ENCODE measurements around the gene MYH13.

The MYH13 gene

GRCh38 chr17:10313037-10313672 lies 59.7 kb downstream of the MYH13 start:
- DNase-seq (ENCODE audit: low read depth), result no peak
- TF ChIP-seq MYC (IDR thresholded peaks at IDR 0.05; ENCODE audit: low read depth, low read length) (no peak), CTCF (IDR thresholded peaks at IDR 0.05; ENCODE audit: low read depth, low read length) (peak; percentile 15), MAX (IDR thresholded peaks at IDR 0.05; ENCODE audit: low read depth, low read length) (no peak), POLR2A (IDR thresholded peaks at IDR 0.05; ENCODE audit: extremely low read depth, insufficient read length) (no peak)
- no peak overlapping the region for H3K4me3 ChIP-seq (ENCODE audit: low read depth, low read length)

DNA sequence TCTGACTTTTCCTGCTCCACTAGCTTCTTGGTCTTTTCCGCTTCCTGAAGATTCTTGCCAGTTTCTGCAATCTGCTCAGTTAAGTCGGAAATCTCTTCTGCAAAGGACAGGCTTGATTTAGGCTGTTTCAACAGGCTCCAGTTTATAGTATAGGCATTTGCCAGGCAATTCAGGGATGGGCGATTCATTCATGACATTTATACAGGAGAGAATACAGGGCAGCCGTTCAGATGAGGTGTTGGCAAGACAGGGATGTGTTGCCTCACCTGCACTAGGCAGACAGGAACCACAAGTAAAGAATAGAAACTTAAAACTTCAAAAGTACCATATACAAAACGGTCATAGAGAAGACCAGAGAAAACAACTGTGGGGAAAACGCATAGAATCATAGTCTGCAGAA lies 61.7 kb downstream of the MYH13 start:
- no peak overlapping the region for H3K4me3 ChIP-seq (ENCODE audit: low read depth, low read length)
- TF ChIP-seq CTCF (IDR thresholded peaks at IDR 0.05; ENCODE audit: low read depth, low read length) (no peak), MAX (IDR thresholded peaks at IDR 0.05; ENCODE audit: low read depth, low read length) (no peak)
- DNase-seq (ENCODE audit: low read depth), result no peak

DNA sequence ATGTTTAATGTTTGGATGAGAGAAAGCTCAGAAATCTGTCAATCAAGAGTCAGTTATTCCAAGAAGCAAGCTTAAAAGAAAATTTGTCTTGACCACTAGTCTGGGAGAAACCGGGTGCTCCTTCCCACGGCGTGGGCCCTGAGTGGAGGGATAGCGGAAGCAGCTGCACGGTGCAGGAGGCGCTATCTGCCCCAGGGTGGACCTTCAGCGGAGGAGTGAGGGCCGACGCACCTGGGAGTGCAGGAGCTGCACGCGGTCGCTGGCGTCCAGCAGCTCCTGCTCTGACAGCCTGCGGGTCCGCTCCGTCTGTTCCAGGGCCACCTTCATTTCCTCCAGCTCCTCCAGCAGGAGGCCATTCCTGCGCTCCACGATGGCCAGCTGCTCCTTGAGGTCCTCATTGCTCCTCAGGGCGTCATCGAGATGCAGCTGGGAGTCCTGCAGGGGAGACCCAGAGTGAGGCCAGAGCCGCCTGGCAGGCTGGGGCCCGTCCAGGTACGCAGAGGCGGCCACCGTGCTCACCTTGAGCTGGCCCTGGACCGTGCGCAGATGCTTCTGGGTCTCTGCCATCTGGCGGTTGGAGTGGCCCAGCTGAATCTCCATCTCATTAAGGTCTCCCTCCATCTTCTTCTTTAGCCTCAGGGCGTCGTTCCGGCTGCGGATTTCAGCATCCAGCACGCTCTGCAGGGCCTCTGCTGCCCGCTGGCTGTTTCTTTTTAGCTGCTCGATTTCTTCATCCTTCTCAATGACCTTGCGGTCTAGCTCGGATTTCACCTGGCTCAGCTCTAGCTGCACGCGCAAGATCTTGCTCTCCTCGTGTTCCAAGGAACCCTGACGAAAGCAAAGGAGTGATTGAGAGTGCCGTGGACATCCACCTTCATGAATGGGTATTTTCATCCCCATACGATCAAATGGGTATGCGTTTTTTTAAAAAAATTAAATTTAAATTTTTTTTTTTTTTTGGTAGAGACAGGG lies 63.5 kb downstream of the MYH13 start:
- no peak for DNase-seq (ENCODE audit: low read depth)
- H3K4me3 ChIP-seq (ENCODE audit: low read depth, low read length), result no peak overlapping the region
- no peak for TF ChIP-seq CTCF (IDR thresholded peaks at IDR 0.05; ENCODE audit: low read depth, low read length)
- no peak for TF ChIP-seq MYC (IDR thresholded peaks at IDR 0.05; ENCODE audit: low read depth, low read length)
- TF ChIP-seq POLR2A (IDR thresholded peaks at IDR 0.05; ENCODE audit: extremely low read depth, insufficient read length), result no peak
- TF ChIP-seq MAX (IDR thresholded peaks at IDR 0.05; ENCODE audit: low read depth, low read length), result no peak

DNA sequence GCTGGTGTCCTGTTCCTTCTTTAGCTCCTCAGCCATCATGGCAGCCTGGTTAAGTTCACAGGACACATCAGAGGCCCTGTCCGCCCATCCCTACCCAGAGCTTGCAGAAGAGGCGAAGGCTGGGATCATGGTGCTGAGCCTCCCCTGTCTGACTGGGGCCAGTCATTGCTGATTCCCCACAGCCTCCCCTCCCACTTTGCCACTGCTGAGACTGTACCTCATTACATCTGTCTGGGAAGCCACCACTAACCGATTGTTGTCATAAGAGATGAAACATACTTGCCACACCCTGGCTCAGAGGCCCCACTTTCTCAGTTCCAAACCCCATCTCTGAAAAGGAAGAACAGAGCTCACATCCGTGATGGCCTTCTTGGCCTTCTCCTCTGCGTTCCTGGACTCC lies 66.2 kb downstream of the MYH13 start:
- no peak for DNase-seq (ENCODE audit: low read depth)
- TF ChIP-seq POLR2A (IDR thresholded peaks at IDR 0.05; ENCODE audit: extremely low read depth, insufficient read length) (no peak), MAX (IDR thresholded peaks at IDR 0.05; ENCODE audit: low read depth, low read length) (no peak), MYC (IDR thresholded peaks at IDR 0.05; ENCODE audit: low read depth, low read length) (no peak), CTCF (IDR thresholded peaks at IDR 0.05; ENCODE audit: low read depth, low read length) (no peak)
- H3K4me3 ChIP-seq (ENCODE audit: low read depth, low read length), result no peak overlapping the region

DNA sequence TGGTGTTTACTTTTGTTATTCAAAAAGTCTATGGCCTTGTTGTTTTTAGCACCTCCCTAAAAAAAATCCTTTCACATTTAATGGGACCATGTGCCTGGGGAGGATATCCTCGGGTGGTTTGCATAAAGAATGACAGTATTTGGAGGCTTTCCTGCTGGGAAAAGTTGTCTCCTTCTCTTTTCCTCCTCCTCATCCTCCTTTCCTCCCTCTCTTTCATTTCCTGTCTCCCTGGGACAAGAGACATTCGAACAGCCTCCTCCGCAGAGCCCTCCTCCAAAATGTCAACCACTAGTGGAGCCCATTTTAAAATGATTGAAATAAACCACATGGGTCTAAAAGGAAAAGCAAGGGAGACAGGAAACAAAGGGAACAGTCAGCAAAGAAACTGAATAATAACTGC lies 67.4 kb downstream of the MYH13 start:
- H3K4me3 ChIP-seq (ENCODE audit: low read depth, low read length), result no peak overlapping the region
- TF ChIP-seq CTCF (IDR thresholded peaks at IDR 0.05; ENCODE audit: low read depth, low read length) (no peak), POLR2A (IDR thresholded peaks at IDR 0.05; ENCODE audit: extremely low read depth, insufficient read length) (no peak), MAX (IDR thresholded peaks at IDR 0.05; ENCODE audit: low read depth, low read length) (no peak), MYC (IDR thresholded peaks at IDR 0.05; ENCODE audit: low read depth, low read length) (no peak)
- DNase-seq (ENCODE audit: low read depth), result no peak

Data from NB4 (cell line).